H9 (cell line): Measurements from ENCODE around the gene ANKRD49. TPM values are rescaled to one million over a fixed set of nuclear protein-coding genes. Genes with fewer than 3 reads are reported as not detected.

Experiments
- DNase-seq: peaks from one replicate; pipeline ENCODE4 v3.0.0-alpha.2; 2017
- H2AFZ ChIP-seq: one replicate; pipeline ENCODE4 v1.6.1; 2013; ENCODE audit warnings: mild to moderate bottlenecking, low read length, control low read depth, moderate library complexity
- H2AK5ac ChIP-seq: 2 replicates; pipeline ENCODE4 v1.6.1; 2013; ENCODE audit warnings: low read length, control low read depth, mixed read lengths; ENCODE audit not compliant: insufficient read length
- H2BK120ac ChIP-seq: one replicate; pipeline ENCODE4 v1.6.1; 2013; ENCODE audit warnings: low read depth, mild to moderate bottlenecking, low read length, control low read depth, inconsistent platforms; ENCODE audit not compliant: poor library complexity, severe bottlenecking
- H2BK12ac ChIP-seq: 2 replicates; pipeline ENCODE4 v1.6.1; 2013; ENCODE audit warnings: low read length, control low read depth, mixed read lengths, low read depth; ENCODE audit not compliant: insufficient read length
- H2BK15ac ChIP-seq: 2 replicates; pipeline ENCODE4 v1.6.1; 2013; ENCODE audit warnings: low read depth, low read length, control low read depth
- H2BK20ac ChIP-seq: one replicate; pipeline ENCODE4 v1.6.1; 2013; ENCODE audit warnings: low read depth, mild to moderate bottlenecking, low read length, control low read depth, inconsistent platforms; ENCODE audit not compliant: poor library complexity, severe bottlenecking
- H2BK5ac ChIP-seq: 2 replicates; pipeline ENCODE4 v1.6.1; 2013; ENCODE audit warnings: low read length, control low read depth, mixed read lengths; ENCODE audit not compliant: insufficient read length
- H3K14ac ChIP-seq: 2 replicates; pipeline ENCODE4 v1.6.1; 2013; ENCODE audit warnings: low read length, control low read depth; ENCODE audit not compliant: insufficient read depth
- H3K18ac ChIP-seq: 2 replicates; pipeline ENCODE4 v1.6.1; 2013; ENCODE audit warnings: low read depth, mild to moderate bottlenecking, mixed read lengths, low read length, control low read depth; ENCODE audit not compliant: insufficient read length
- H3K23ac ChIP-seq: 2 replicates; pipeline ENCODE4 v1.6.1; 2013; ENCODE audit warnings: low read length, control low read depth, mixed read lengths, low read depth; ENCODE audit not compliant: insufficient read length
- H3K23me2 ChIP-seq: 2 replicates; pipeline ENCODE4 v1.6.1; 2013; ENCODE audit warnings: low read depth, mild to moderate bottlenecking, mixed read lengths, low read length, control low read depth; ENCODE audit not compliant: insufficient read length, poor library complexity, severe bottlenecking
- H3K27ac ChIP-seq: 2 replicates; pipeline ENCODE4 v1.5.1; 2013; ENCODE audit warnings: low read length, control low read depth, mixed read lengths, low read depth; ENCODE audit not compliant: insufficient read length
- H3K27me3 ChIP-seq: 2 replicates; pipeline ENCODE4 v1.6.1; 2013; ENCODE audit warnings: low read length, control low read depth, inconsistent platforms; ENCODE audit not compliant: insufficient read depth
- H3K4ac ChIP-seq: 2 replicates; pipeline ENCODE4 v1.6.1; 2013; ENCODE audit warnings: low read depth, mild to moderate bottlenecking, control low read depth, inconsistent platforms, low read length, moderate library complexity
- H3K4me1 ChIP-seq: 2 replicates; pipeline ENCODE4 v1.6.1; 2013; ENCODE audit warnings: low read length, control low read depth, inconsistent platforms; ENCODE audit not compliant: insufficient read depth
- H3K4me2 ChIP-seq: 2 replicates; pipeline ENCODE4 v1.6.1; 2013; ENCODE audit warnings: low read length, control low read depth, mixed read lengths; ENCODE audit not compliant: insufficient read length, insufficient read depth
- H3K56ac ChIP-seq: 2 replicates; pipeline ENCODE4 v1.6.1; 2013; ENCODE audit warnings: low read depth, mild to moderate bottlenecking, mixed read lengths, low read length, control low read depth; ENCODE audit not compliant: insufficient read length
- H3K79me1 ChIP-seq: 2 replicates; pipeline ENCODE4 v1.6.1; 2013; ENCODE audit warnings: low read depth, mild to moderate bottlenecking, moderate library complexity, low read length, control low read depth, inconsistent platforms; ENCODE audit not compliant: insufficient read depth, poor library complexity, severe bottlenecking
- H3K79me2 ChIP-seq: 2 replicates; pipeline ENCODE4 v1.6.1; 2013; ENCODE audit warnings: low read length, control low read depth, inconsistent platforms; ENCODE audit not compliant: insufficient read depth
- H3K9ac ChIP-seq: 2 replicates; pipeline ENCODE4 v1.6.1; 2013; ENCODE audit warnings: low read length, control low read depth, mixed read lengths; ENCODE audit not compliant: insufficient read length; ENCODE audit errors: extremely low read depth
- H3K9me3 ChIP-seq: one replicate; pipeline ENCODE4 v1.6.1; 2013; ENCODE audit warnings: low read depth, low read length, inconsistent platforms; ENCODE audit not compliant: control insufficient read depth
- H3T11ph ChIP-seq: one replicate; pipeline ENCODE4 v1.6.1; 2013; ENCODE audit warnings: mild to moderate bottlenecking, low read length, control low read depth, inconsistent platforms
- H4K20me1 ChIP-seq: one replicate; pipeline ENCODE4 v1.6.1; 2013; ENCODE audit not compliant: control insufficient read depth, insufficient read length, insufficient read depth
- H4K5ac ChIP-seq: 2 replicates; pipeline ENCODE4 v1.6.1; 2013; ENCODE audit warnings: low read depth, mild to moderate bottlenecking, mixed read lengths, low read length, control low read depth; ENCODE audit not compliant: insufficient read length
- H4K8ac ChIP-seq: replicated peaks from 2 replicates; pipeline ENCODE4 v1.6.1; 2013; ENCODE audit warnings: low read length, control low read depth, mixed read lengths, low read depth; ENCODE audit not compliant: insufficient read length
- H4K91ac ChIP-seq: 2 replicates; pipeline ENCODE4 v1.6.1; 2013; ENCODE audit warnings: low read depth, mild to moderate bottlenecking, moderate library complexity, mixed read lengths, low read length, control low read depth; ENCODE audit not compliant: insufficient read length
- H3K27ac Mint-ChIP-seq, 3 experiments: 2 replicates in 2 of 3; 3 replicates in 1 of 3; pipeline ENCODE4 v1.8.0; 2020 to 2021; ENCODE audit warnings: mixed read lengths in 3 of 3, mild to moderate bottlenecking in 1 of 3, moderate library complexity in 1 of 3
- H3K27me3 Mint-ChIP-seq: 2 replicates; pipeline ENCODE4 v1.8.0; 2021; ENCODE audit warnings: low read depth, mild to moderate bottlenecking, moderate library complexity, mixed read lengths
- H3K36me3 Mint-ChIP-seq, 3 experiments: 2 replicates in 2 of 3; 3 replicates in 1 of 3; pipeline ENCODE4 v1.8.0; 2020 to 2021; ENCODE audit warnings: low read depth in 3 of 3, mixed read lengths in 3 of 3; ENCODE audit not compliant: insufficient read depth in 1 of 3
- H3K4me1 Mint-ChIP-seq, 2 experiments: 2 replicates each; pipeline ENCODE4 v1.8.0; 2020; ENCODE audit warnings: mixed read lengths in 2 of 2
- H3K4me3 Mint-ChIP-seq, 2 experiments: 2 replicates in 1 of 2; 3 replicates in 1 of 2; pipeline ENCODE4 v1.8.0; 2020 to 2021; ENCODE audit warnings: mild to moderate bottlenecking in 2 of 2, mixed read lengths in 2 of 2, moderate library complexity in 1 of 2
- H3K9me3 Mint-ChIP-seq, 2 experiments: 2 replicates in 1 of 2; 3 replicates in 1 of 2; pipeline ENCODE4 v1.8.0; 2020; ENCODE audit warnings: mild to moderate bottlenecking in 2 of 2, mixed read lengths in 2 of 2, moderate library complexity in 1 of 2
- CTCF ChIP-seq: fragments of 200-600 bp; sonication (generic); conservative IDR thresholded peaks from 3 replicates; pipeline ENCODE4 v1.8.0; 2021; ENCODE audit warnings: antibody characterized with exemption, mild to moderate bottlenecking
- WGBS: extraction: QIAGEN DNeasy Blood & Tissue Kit; methylation state at CpG from one replicate; pipeline ENCODE4 v1.1.7; 2013; ENCODE audit warnings: missing lambda C conversion rate, low lambda C conversion rate, mixed read lengths; ENCODE audit not compliant: insufficient read length; ENCODE audit errors: extremely low coverage; 5-methylcytosine and 5-hydroxymethylcytosine counted together
- total RNA-seq: library from RNA; stranded (reverse); gene quantifications from 2 replicates; pipeline ENCODE4 v1.2.1, GENCODE V29; 2021

Gene ANKRD49
- total RNA-seq, 1 experiment from 2014 or later = 13.8 TPM

GRCh38 chr11:94511932-94512781, 18.4 kb downstream of the ANKRD49 start, which contains the start of gene C11orf97:
TSS of gene C11orf97 (plus strand) at chr11:94512461. CDS start at chr11:94512529, 68 bp downstream.
- no peak for TF ChIP-seq CTCF
- no peaks in the 10 kb centered on the region for H3K36me3 Mint-ChIP-seq
- H3K9ac ChIP-seq = no peak within 1 kb of the TSS

More at GRCh38 chr11:94511932-94512781, 18.4 kb downstream of the ANKRD49 start, which contains the start of gene C11orf97:
- Mint-ChIP-seq H3K4me1 (peaks cover 6 to 9% of the 10 kb centered on the region in 2 experiments; a peak in 3 of 4 replicates), H3K27me3 (peaks cover 60% of the 10 kb centered on the region), H3K4me3 (peak within 1 kb of the TSS; percentile 64 to 81), H3K9me3 (peaks cover 0 to 5% of the 10 kb centered on the region in 2 experiments; a peak in 2 of 5 replicates), H3K27ac (no peak within 1 kb of the TSS)
- Histone ChIP-seq H3K4me1 (peaks cover 2% of the 10 kb centered on the region; the same call in 1 of the 2 replicates), H3K79me1 (no peaks in the 10 kb centered on the region), H2BK12ac (no peak within 1 kb of the TSS), H3T11ph (no peak within 1 kb of the TSS), H3K18ac (no peak within 1 kb of the TSS), H3K4me2 (peak within 1 kb of the TSS; percentile 60), H3K23me2 (peaks cover 10% of the 10 kb centered on the region), H2AK5ac (no peak within 1 kb of the TSS), H3K23ac (no peak within 1 kb of the TSS), H3K56ac (no peak within 1 kb of the TSS), H2AFZ (no peak within 1 kb of the TSS), H3K9me3 (no peaks in the 10 kb centered on the region), H3K27me3 (no peaks in the 10 kb centered on the region; the same call in none of the 2 replicates), H2BK5ac (no peak within 1 kb of the TSS), H3K4ac (no peak within 1 kb of the TSS), H2BK120ac (no peak within 1 kb of the TSS), H2BK15ac (no peak within 1 kb of the TSS), H4K5ac (no peak within 1 kb of the TSS), H3K79me2 (peaks cover 1% of the 10 kb centered on the region; the same call in 1 of the 2 replicates), H4K91ac (no peak within 1 kb of the TSS), H3K14ac (no peak within 1 kb of the TSS; the same call in 1 of the 2 replicates), H4K20me1 (no peaks in the 10 kb centered on the region), H2BK20ac (no peak within 1 kb of the TSS), H4K8ac (no peak within 1 kb of the TSS), H3K27ac (no peak within 1 kb of the TSS)
- no CpG with 5 or more reads among the region's 53 CpGs for WGBS
- DNase-seq = peak; percentile 86
